ENCODE results near the gene HARBI1. TPM values are rescaled to one million over a fixed set of nuclear protein-coding genes. Genes with fewer than 3 reads are reported as not detected.

Gene HARBI1
- total RNA-seq, 2 donors from 2014 or later, result 6.2 to 6.4 TPM

- Mint-ChIP-seq H3K9me3 (no peaks in the 10 kb centered on the region), H3K4me3 (peak overlapping the region; percentile 90), H3K4me1 (ENCODE audit: low read depth in 2 of 2) (peaks cover 25 to 38% of the 10 kb centered on the region in 2 donors), H3K27me3 (no peaks in the 10 kb centered on the region), H3K36me3 (peaks cover 6% of the 10 kb centered on the region), H3K27ac (peak overlapping the region; percentile 97 to 99)
- DNase-seq (ENCODE audit: low spot score) (no peak), ATAC-seq (no peak)
Observed at GRCh38 chr11:46617972-46618314, 916 bp upstream of the HARBI1 start.

GRCh38 chr11:46616551-46617133, 385 bp downstream of the HARBI1 start:
- Mint-ChIP-seq H3K27ac (peak overlapping the region; percentile 97 to 99), H3K4me3 (peak overlapping the region; percentile 90), H3K36me3 (peaks cover 5% of the 10 kb centered on the region), H3K9me3 (no peaks in the 10 kb centered on the region), H3K4me1 (ENCODE audit: low read depth in 2 of 2) (peaks cover 25 to 38% of the 10 kb centered on the region in 2 donors), H3K27me3 (no peaks in the 10 kb centered on the region)
- ATAC-seq, result no peak
- no peak for DNase-seq (ENCODE audit: low spot score)

- ATAC-seq, result no peak
- no peak for DNase-seq (ENCODE audit: low spot score)
- Mint-ChIP-seq H3K9me3 (no peaks in the 10 kb centered on the region), H3K27me3 (no peaks in the 10 kb centered on the region), H3K36me3 (no peaks in the 10 kb centered on the region), H3K4me1 (ENCODE audit: low read depth in 2 of 2) (peaks cover 22 to 33% of the 10 kb centered on the region in 2 donors), H3K27ac (peak overlapping the region; percentile 47 to 97), H3K4me3 (peak overlapping the region; percentile 90)
Observed at GRCh38 chr11:46615756-46616155, 1.3 kb downstream of the HARBI1 start.

- Mint-ChIP-seq H3K27ac (no peak overlapping the region), H3K36me3 (no peaks in the 10 kb centered on the region), H3K27me3 (no peaks in the 10 kb centered on the region), H3K4me3 (peak overlapping the region; percentile 6), H3K9me3 (no peaks in the 10 kb centered on the region), H3K4me1 (ENCODE audit: low read depth in 2 of 2) (peaks cover 12 to 17% of the 10 kb centered on the region in 2 donors)
- DNase-seq (ENCODE audit: low spot score), result no peak
- ATAC-seq, result no peak
Observed at GRCh38 chr11:46612326-46612725, 4.7 kb downstream of the HARBI1 start.

- Mint-ChIP-seq H3K27me3 (no peaks in the 10 kb centered on the region), H3K4me1 (ENCODE audit: low read depth in 2 of 2) (peaks cover 12 to 17% of the 10 kb centered on the region in 2 donors), H3K9me3 (no peaks in the 10 kb centered on the region), H3K27ac (no peak overlapping the region), H3K36me3 (no peaks in the 10 kb centered on the region), H3K4me3 (peak overlapping the region; percentile 6)
- DNase-seq (ENCODE audit: low spot score) (no peak), ATAC-seq (peak in 1 of 2 donors; percentile 46)
Observed at GRCh38 chr11:46611526-46612304, 5.3 kb downstream of the HARBI1 start.

GRCh38 chr11:46609386-46609785, 7.6 kb downstream of the HARBI1 start:
- Mint-ChIP-seq H3K4me1 (ENCODE audit: low read depth in 2 of 2) (peaks cover 3 to 7% of the 10 kb centered on the region in 2 donors), H3K36me3 (no peaks in the 10 kb centered on the region), H3K4me3 (no peak overlapping the region), H3K27me3 (no peaks in the 10 kb centered on the region), H3K27ac (no peak overlapping the region), H3K9me3 (no peaks in the 10 kb centered on the region)
- ATAC-seq, result no peak
- no peak for DNase-seq (ENCODE audit: low spot score)

GRCh38 chr11:46607516-46607915, 9.5 kb downstream of the HARBI1 start:
- Mint-ChIP-seq H3K27me3 (no peaks in the 10 kb centered on the region), H3K4me3 (no peak overlapping the region), H3K9me3 (no peaks in the 10 kb centered on the region), H3K36me3 (no peaks in the 10 kb centered on the region), H3K4me1 (ENCODE audit: low read depth in 2 of 2) (peaks cover 3 to 7% of the 10 kb centered on the region in 2 donors), H3K27ac (no peak overlapping the region)
- no peak for DNase-seq (ENCODE audit: low spot score)
- no peak for ATAC-seq

GRCh38 chr11:46604796-46605195, 12.2 kb downstream of the HARBI1 start:
- Mint-ChIP-seq H3K27ac (no peak overlapping the region), H3K27me3 (no peaks in the 10 kb centered on the region), H3K4me3 (no peak overlapping the region), H3K4me1 (ENCODE audit: low read depth in 2 of 2) (peaks cover 3% of the 10 kb centered on the region in 2 donors), H3K36me3 (no peaks in the 10 kb centered on the region), H3K9me3 (no peaks in the 10 kb centered on the region)
- DNase-seq (ENCODE audit: low spot score) (no peak), ATAC-seq (no peak)

- Mint-ChIP-seq H3K27ac (no peak overlapping the region), H3K27me3 (no peaks in the 10 kb centered on the region), H3K9me3 (no peaks in the 10 kb centered on the region), H3K36me3 (no peaks in the 10 kb centered on the region), H3K4me3 (no peak overlapping the region), H3K4me1 (ENCODE audit: low read depth in 2 of 2) (peaks cover 3% of the 10 kb centered on the region in 2 donors)
- DNase-seq (ENCODE audit: low spot score), result no peak
- ATAC-seq, result no peak
Observed at GRCh38 chr11:46603704-46604308, 13.2 kb downstream of the HARBI1 start.

- DNase-seq (ENCODE audit: low spot score) (no peak), ATAC-seq (no peak)
- no peak overlapping the region for H3K27ac Mint-ChIP-seq
- H3K4me1 Mint-ChIP-seq (ENCODE audit: low read depth in 2 of 2), result peaks cover 4 to 12% of the 10 kb centered on the region in 2 donors
- no peaks in the 10 kb centered on the region for H3K9me3 Mint-ChIP-seq
- no peaks in the 10 kb centered on the region for H3K36me3 Mint-ChIP-seq
- H3K27me3 Mint-ChIP-seq, result no peaks in the 10 kb centered on the region
- no peak overlapping the region for H3K4me3 Mint-ChIP-seq
Observed at GRCh38 chr11:46601129-46601528, 15.9 kb downstream of the HARBI1 start.

- H3K27me3 Mint-ChIP-seq, result no peaks in the 10 kb centered on the region
- ATAC-seq (no peak), DNase-seq (ENCODE audit: low spot score) (no peak)
- H3K4me3 Mint-ChIP-seq, result no peak overlapping the region
- H3K27ac Mint-ChIP-seq, result peak overlapping the region in 1 of 2 donors; percentile 50
- H3K36me3 Mint-ChIP-seq, result no peaks in the 10 kb centered on the region
- H3K4me1 Mint-ChIP-seq (ENCODE audit: low read depth in 2 of 2), result peaks cover 4 to 12% of the 10 kb centered on the region in 2 donors
- H3K9me3 Mint-ChIP-seq, result no peaks in the 10 kb centered on the region
Observed at GRCh38 chr11:46600194-46600960, 16.6 kb downstream of the HARBI1 start.

- DNase-seq (ENCODE audit: low spot score) (no peak), ATAC-seq (no peak)
- H3K36me3 Mint-ChIP-seq, result no peaks in the 10 kb centered on the region
- H3K4me3 Mint-ChIP-seq, result no peak overlapping the region
- H3K27me3 Mint-ChIP-seq, result no peaks in the 10 kb centered on the region
- no peaks in the 10 kb centered on the region for H3K9me3 Mint-ChIP-seq
- peaks cover 5 to 12% of the 10 kb centered on the region in 2 donors for H3K4me1 Mint-ChIP-seq (ENCODE audit: low read depth in 2 of 2)
- H3K27ac Mint-ChIP-seq, result peak overlapping the region in 1 of 2 donors; percentile 50
Observed at GRCh38 chr11:46599340-46600193, 17.5 kb downstream of the HARBI1 start.
